GM19455 (cell line): Measurements from ENCODE around the gene GDAP1L1.
A peak's percentile ranks its signal among the peaks of the same experiment; 100 is the strongest.

Source experiments
- ATAC-seq: cut with Tn5 transposase; IDR thresholded peaks from one replicate; pipeline ENCODE4 v1.9.1; 2021; ENCODE audit not compliant: unreplicated experiment

The GDAP1L1 gene

GRCh38 chr20:44247131-44247571 lies at the start of gene GDAP1L1:
Gene GDAP1L1, plus strand, starts transcription at chr20:44247308. Its CDS starts 27 bp downstream, at chr20:44247335.
- no peak for ATAC-seq

- no peak for ATAC-seq
Observed at GRCh38 chr20:44198872-44199271, 48.2 kb upstream of the GDAP1L1 start.

GRCh38 chr20:44199877-44200276 lies 47.2 kb upstream of the GDAP1L1 start:
- ATAC-seq = no peak

- no peak for ATAC-seq
Observed at GRCh38 chr20:44200371-44200770, 46.7 kb upstream of the GDAP1L1 start.

GRCh38 chr20:44200983-44201382 lies 46.1 kb upstream of the GDAP1L1 start:
- ATAC-seq = no peak

GRCh38 chr20:44203161-44203560 lies 43.9 kb upstream of the GDAP1L1 start:
- ATAC-seq = no peak

GRCh38 chr20:44204156-44204831 lies 42.8 kb upstream of the GDAP1L1 start:
- ATAC-seq = no peak

GRCh38 chr20:44204832-44205215 lies 42.3 kb upstream of the GDAP1L1 start:
- no peak for ATAC-seq

GRCh38 chr20:44206132-44206531 lies 41.0 kb upstream of the GDAP1L1 start:
- no peak for ATAC-seq

GRCh38 chr20:44207126-44207723 lies 39.9 kb upstream of the GDAP1L1 start:
- no peak for ATAC-seq

GRCh38 chr20:44208165-44208564 lies 38.9 kb upstream of the GDAP1L1 start:
- no peak for ATAC-seq

- ATAC-seq = no peak
Observed at GRCh38 chr20:44208770-44209169, 38.3 kb upstream of the GDAP1L1 start.

GRCh38 chr20:44209686-44210405 lies 37.3 kb upstream of the GDAP1L1 start:
- ATAC-seq = no peak

GRCh38 chr20:44210406-44211176 lies 36.5 kb upstream of the GDAP1L1 start, which contains the start of gene OSER1:
Gene OSER1, minus strand, starts transcription at chr20:44210771. Its CDS starts 3,814 bp downstream, at chr20:44206957.
- ATAC-seq = peak; percentile 81

GRCh38 chr20:44211177-44212039 lies 35.7 kb upstream of the GDAP1L1 start:
- peak; percentile 14 for ATAC-seq

GRCh38 chr20:44212792-44213191 lies 34.3 kb upstream of the GDAP1L1 start:
- no peak for ATAC-seq

GRCh38 chr20:44215125-44215524 lies 32.0 kb upstream of the GDAP1L1 start:
- ATAC-seq = no peak

- ATAC-seq = no peak
Observed at GRCh38 chr20:44217342-44218092, 29.6 kb upstream of the GDAP1L1 start.

GRCh38 chr20:44218446-44218845 lies 28.7 kb upstream of the GDAP1L1 start:
- ATAC-seq = no peak
